PFSK-1 (cell line): ENCODE measurements around the gene LIMS2.

ENCODE experiments used
- FOXP2 ChIP-seq: optimal IDR thresholded peaks from 2 replicates; pipeline ENCODE3; 2011; ENCODE audit warnings: borderline replicate concordance, control low read depth, inconsistent platforms; ENCODE audit not compliant: insufficient read depth; ENCODE audit errors: extremely low read length, extremely low read depth
- POLR2AphosphoS5 ChIP-seq: IDR thresholded peaks from 2 replicates; pipeline ENCODE4 v1.6.1; 2012; ENCODE audit warnings: low read depth, mild to moderate bottlenecking, control low read depth, low read length, moderate library complexity
- SIN3A ChIP-seq: IDR thresholded peaks from 2 replicates; pipeline ENCODE4 v1.6.1; 2012; ENCODE audit warnings: mild to moderate bottlenecking, low read length, moderate library complexity, borderline replicate concordance; ENCODE audit not compliant: insufficient read depth
- TAF1 ChIP-seq: IDR thresholded peaks from 2 replicates; pipeline ENCODE4 v1.6.1; 2012; ENCODE audit warnings: low read length, control low read depth, borderline replicate concordance; ENCODE audit not compliant: insufficient read depth
- TF ChIP-seq, protein P1 (sequence below), 2 experiments: IDR thresholded peaks; 2 replicates each; pipeline versions ENCODE4 v1.6.1 to v1.8.0; 2011 to 2012; ENCODE audit warnings: low read depth in 2 of 2, low read length in 2 of 2, control low read depth in 1 of 2, inconsistent platforms in 1 of 2, mild to moderate bottlenecking in 1 of 2, moderate library complexity in 1 of 2; ENCODE audit not compliant: insufficient read depth in 1 of 2

LIMS2 gene

GRCh38 chr2:127700527-127701192, 25.3 kb upstream of the LIMS2 start:
- TF ChIP-seq POLR2AphosphoS5 (no peak), SIN3A (no peak), FOXP2 (no peak), TAF1 (no peak)
- TF ChIP-seq, protein P1, sequence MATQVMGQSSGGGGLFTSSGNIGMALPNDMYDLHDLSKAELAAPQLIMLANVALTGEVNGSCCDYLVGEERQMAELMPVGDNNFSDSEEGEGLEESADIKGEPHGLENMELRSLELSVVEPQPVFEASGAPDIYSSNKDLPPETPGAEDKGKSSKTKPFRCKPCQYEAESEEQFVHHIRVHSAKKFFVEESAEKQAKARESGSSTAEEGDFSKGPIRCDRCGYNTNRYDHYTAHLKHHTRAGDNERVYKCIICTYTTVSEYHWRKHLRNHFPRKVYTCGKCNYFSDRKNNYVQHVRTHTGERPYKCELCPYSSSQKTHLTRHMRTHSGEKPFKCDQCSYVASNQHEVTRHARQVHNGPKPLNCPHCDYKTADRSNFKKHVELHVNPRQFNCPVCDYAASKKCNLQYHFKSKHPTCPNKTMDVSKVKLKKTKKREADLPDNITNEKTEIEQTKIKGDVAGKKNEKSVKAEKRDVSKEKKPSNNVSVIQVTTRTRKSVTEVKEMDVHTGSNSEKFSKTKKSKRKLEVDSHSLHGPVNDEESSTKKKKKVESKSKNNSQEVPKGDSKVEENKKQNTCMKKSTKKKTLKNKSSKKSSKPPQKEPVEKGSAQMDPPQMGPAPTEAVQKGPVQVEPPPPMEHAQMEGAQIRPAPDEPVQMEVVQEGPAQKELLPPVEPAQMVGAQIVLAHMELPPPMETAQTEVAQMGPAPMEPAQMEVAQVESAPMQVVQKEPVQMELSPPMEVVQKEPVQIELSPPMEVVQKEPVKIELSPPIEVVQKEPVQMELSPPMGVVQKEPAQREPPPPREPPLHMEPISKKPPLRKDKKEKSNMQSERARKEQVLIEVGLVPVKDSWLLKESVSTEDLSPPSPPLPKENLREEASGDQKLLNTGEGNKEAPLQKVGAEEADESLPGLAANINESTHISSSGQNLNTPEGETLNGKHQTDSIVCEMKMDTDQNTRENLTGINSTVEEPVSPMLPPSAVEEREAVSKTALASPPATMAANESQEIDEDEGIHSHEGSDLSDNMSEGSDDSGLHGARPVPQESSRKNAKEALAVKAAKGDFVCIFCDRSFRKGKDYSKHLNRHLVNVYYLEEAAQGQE (IDR thresholded peaks at IDR 0.05; ENCODE audit: insufficient read depth in 1 of 2, low read depth in 2 of 2, low read length in 2 of 2) = no peak

GRCh38 chr2:127698553-127699355, 23.4 kb upstream of the LIMS2 start:
- TF ChIP-seq TAF1 = no peak
- TF ChIP-seq FOXP2 = no peak
- TF ChIP-seq SIN3A = no peak
- TF ChIP-seq, protein P1 (IDR thresholded peaks at IDR 0.05; ENCODE audit: insufficient read depth in 1 of 2, low read depth in 2 of 2, low read length in 2 of 2) = no peak

DNA sequence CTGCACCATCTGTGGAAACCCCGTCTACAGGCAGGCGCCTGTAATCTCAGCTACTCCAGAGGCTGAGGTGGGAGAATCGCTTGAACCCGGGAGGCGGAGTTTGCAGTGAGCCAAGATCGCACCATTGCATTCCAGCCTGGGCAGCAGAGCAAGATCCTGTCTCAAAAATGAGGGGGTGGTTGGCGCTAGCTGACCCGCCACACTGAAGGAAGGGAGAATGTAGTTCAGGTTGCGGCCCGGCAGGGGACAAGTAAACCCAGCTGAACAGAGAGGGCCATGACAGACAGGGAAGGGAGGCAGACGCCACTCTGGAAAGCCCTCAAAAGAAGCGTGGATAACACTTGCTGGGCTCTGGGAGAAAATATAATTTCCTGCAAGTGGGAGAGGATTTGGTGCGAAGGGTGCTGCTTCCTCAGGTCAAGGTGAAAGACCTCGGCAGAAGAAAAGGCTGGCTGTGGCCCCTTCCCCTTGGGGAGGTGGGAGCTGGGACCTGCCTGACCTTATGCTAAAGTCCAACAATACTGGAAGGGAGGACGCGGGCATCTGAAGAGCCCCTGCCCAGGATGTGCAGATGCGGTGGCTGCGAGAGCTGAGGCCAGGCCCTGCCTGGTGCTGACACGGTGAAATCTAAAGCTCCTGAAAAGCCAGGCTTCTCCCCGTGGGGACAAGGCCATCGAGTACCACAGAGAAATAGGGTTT, 22.3 kb upstream of the LIMS2 start:
- TF ChIP-seq, protein P1 (IDR thresholded peaks at IDR 0.05; ENCODE audit: insufficient read depth in 1 of 2, low read depth in 2 of 2, low read length in 2 of 2) = no peak
- no peak for TF ChIP-seq FOXP2
- TF ChIP-seq POLR2AphosphoS5 = no peak
- no peak for TF ChIP-seq SIN3A

DNA sequence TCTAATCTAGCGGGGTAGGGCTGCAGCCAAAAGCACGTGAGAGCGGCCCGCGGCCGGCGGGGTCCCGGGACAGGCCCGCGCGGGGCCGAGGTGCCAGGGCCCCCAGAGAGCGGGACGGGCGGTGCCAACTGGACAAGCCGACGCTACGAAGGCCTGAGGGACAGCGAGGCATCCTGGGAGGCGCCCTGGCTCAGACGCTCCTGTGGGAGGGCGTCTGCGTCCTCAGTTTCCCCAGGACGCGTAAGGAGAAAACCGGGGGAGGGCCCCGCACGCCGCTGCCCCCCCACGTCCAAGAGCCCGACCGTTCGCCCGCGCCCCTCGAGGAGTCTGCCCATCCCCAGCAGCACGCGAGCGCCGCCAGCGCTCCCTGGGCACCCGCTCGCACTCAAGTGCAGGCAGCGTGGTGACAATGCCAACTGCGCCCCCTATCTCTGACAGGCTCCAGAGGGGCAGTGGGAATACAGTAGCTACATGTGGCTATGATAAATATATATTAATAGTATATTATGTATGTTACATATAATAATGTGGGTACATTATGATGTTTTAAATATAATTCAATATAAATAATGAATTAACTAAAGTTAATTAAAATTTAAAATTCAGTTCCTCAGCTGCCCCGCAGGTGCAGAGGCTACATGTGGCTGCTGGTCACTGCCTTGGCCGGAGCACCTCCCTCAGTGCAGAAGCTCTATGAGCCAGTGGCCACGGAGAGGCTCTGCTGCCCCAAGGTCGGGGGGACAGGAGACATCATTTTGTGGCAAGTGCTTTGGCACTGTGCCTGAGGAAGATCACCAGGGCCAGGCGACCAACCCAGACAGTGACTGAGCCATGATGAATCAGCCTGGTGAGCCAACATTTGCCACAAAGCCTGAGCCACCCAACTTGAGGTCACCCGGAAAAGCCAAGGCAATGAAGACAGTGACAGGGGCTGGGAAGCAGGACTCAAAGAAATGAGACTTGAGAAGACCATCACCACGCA, 20.5 kb upstream of the LIMS2 start:
- no peak for TF ChIP-seq FOXP2
- TF ChIP-seq, protein P1 (IDR thresholded peaks at IDR 0.05; ENCODE audit: insufficient read depth in 1 of 2, low read depth in 2 of 2, low read length in 2 of 2) = no peak
- no peak for TF ChIP-seq TAF1
- no peak for TF ChIP-seq POLR2AphosphoS5
- TF ChIP-seq SIN3A = no peak
